IMR-90 (cell line): ENCODE results near the gene RIMBP2. TPM values are rescaled to one million over a fixed set of nuclear protein-coding genes. Genes with fewer than 3 reads are reported as not detected.

Experiments used
- ATAC-seq: fragments of 200-7000 bp; cut with Tn5 transposase; 2 replicates; pipeline ENCODE4 v1.9.1; 2020; ENCODE audit warnings: low read depth, mild to moderate bottlenecking, moderate library complexity
- BruUV-seq: library from RNA; stranded (reverse); fragments of 400-500 nt; replicated peaks from 2 replicates; lab custom pipeline; 2021; lab: Mats Ljungman, UMichigan
- CTCF ChIA-PET: fragments of 300-600 bp; formaldehyde crosslinking; extraction: SDS; loops from one replicate; lab custom pipeline; 2021; ENCODE audit warnings: antibody characterized with exemption; lab: Yijun Ruan, JAX
- POLR2A ChIA-PET: fragments of 300-600 bp; sonication (Branson Sonifier 250); formaldehyde crosslinking; loops from one replicate; lab custom pipeline; 2022; ENCODE audit warnings: antibody characterized with exemption; ENCODE audit not compliant: unreplicated experiment; lab: Charles Lee
- DNase-seq: peaks from one replicate; pipeline ENCODE4 v3.0.0; 2013
- H2AFZ ChIP-seq: replicated peaks from 2 replicates; pipeline ENCODE3; 2013; ENCODE audit warnings: low read length, mild to moderate bottlenecking; ENCODE audit not compliant: poor library complexity
- H2AK5ac ChIP-seq: 2 replicates; pipeline ENCODE4 v1.6.1; 2013; ENCODE audit warnings: low read depth, low read length, inconsistent platforms
- H2AK9ac ChIP-seq: replicated peaks from 2 replicates; pipeline ENCODE3; 2013; ENCODE audit warnings: mild to moderate bottlenecking, low read depth, low read length, moderate library complexity; ENCODE audit not compliant: poor library complexity
- H2BK120ac ChIP-seq: 2 replicates; pipeline ENCODE4 v1.6.1; 2013; ENCODE audit warnings: low read depth, low read length, inconsistent platforms
- H2BK15ac ChIP-seq: 3 replicates; pipeline ENCODE4 v1.6.1; 2013; ENCODE audit warnings: low read depth, low read length, inconsistent platforms
- H2BK20ac ChIP-seq: 2 replicates; pipeline ENCODE4 v1.6.1; 2013; ENCODE audit warnings: low read depth, mild to moderate bottlenecking, inconsistent platforms, low read length, moderate library complexity
- H2BK5ac ChIP-seq: 2 replicates; pipeline ENCODE4 v1.6.1; 2013; ENCODE audit warnings: mild to moderate bottlenecking, low read depth, low read length, inconsistent platforms; ENCODE audit not compliant: poor library complexity, severe bottlenecking
- H3K14ac ChIP-seq: replicated peaks from 2 replicates; pipeline ENCODE4 v1.6.1; 2013; ENCODE audit warnings: low read depth, low read length, inconsistent platforms
- H3K18ac ChIP-seq: 2 replicates; pipeline ENCODE4 v1.6.1; 2013; ENCODE audit warnings: low read depth, low read length, control low read depth
- H3K23ac ChIP-seq: 2 replicates; pipeline ENCODE4 v1.6.1; 2013; ENCODE audit warnings: low read depth, low read length, inconsistent platforms
- H3K27ac ChIP-seq: 2 replicates; pipeline ENCODE4 v1.5.1; 2013; ENCODE audit warnings: mild to moderate bottlenecking, control low read depth, low read length; ENCODE audit not compliant: insufficient read depth
- H3K27me3 ChIP-seq: 2 replicates; pipeline ENCODE4 v1.6.1; 2013; ENCODE audit warnings: low read length; ENCODE audit not compliant: control insufficient read depth, insufficient read depth
- H3K36me3 ChIP-seq: 2 replicates; pipeline ENCODE4 v1.6.1; 2013; ENCODE audit warnings: low read length, mixed read lengths; ENCODE audit not compliant: control insufficient read depth, insufficient read depth
- H3K4ac ChIP-seq: 2 replicates; pipeline ENCODE4 v1.6.1; 2013; ENCODE audit warnings: low read depth, low read length, inconsistent platforms
- H3K4me1 ChIP-seq: 2 replicates; pipeline ENCODE4 v1.6.1; 2013; ENCODE audit warnings: low read length, mixed read lengths; ENCODE audit not compliant: control insufficient read depth, insufficient read depth
- H3K4me2 ChIP-seq: 2 replicates; pipeline ENCODE4 v1.6.1; 2013; ENCODE audit warnings: low read depth, mild to moderate bottlenecking, control low read depth, low read length, moderate library complexity
- H3K4me3 ChIP-seq: 2 replicates; pipeline ENCODE4 v1.5.1; 2013; ENCODE audit warnings: low read depth, mild to moderate bottlenecking, control low read depth, low read length, moderate library complexity; ENCODE audit not compliant: insufficient read depth
- H3K56ac ChIP-seq: 2 replicates; pipeline ENCODE4 v1.6.1; 2013; ENCODE audit warnings: low read length, inconsistent platforms; ENCODE audit not compliant: insufficient read depth; ENCODE audit errors: extremely low read depth
- H3K79me1 ChIP-seq, 2 experiments: 2 replicates each; pipeline ENCODE4 v1.6.1; 2013; ENCODE audit warnings: low read length in 2 of 2, inconsistent platforms in 1 of 2, low read depth in 1 of 2
- H3K9ac ChIP-seq: 2 replicates; pipeline ENCODE4 v1.6.1; 2013; ENCODE audit warnings: low read depth, low read length, control low read depth
- H3K9me1 ChIP-seq: 2 replicates; pipeline ENCODE4 v1.6.1; 2013; ENCODE audit warnings: low read length, inconsistent platforms; ENCODE audit not compliant: insufficient read depth
- H3K9me3 ChIP-seq: 2 replicates; pipeline ENCODE4 v1.6.1; 2013; ENCODE audit warnings: low read length; ENCODE audit not compliant: control insufficient read depth, insufficient read depth
- H4K20me1 ChIP-seq: 2 replicates; pipeline ENCODE4 v1.6.1; 2013; ENCODE audit warnings: low read length, inconsistent platforms; ENCODE audit not compliant: insufficient read depth
- H4K5ac ChIP-seq: 2 replicates; pipeline ENCODE4 v1.6.1; 2013; ENCODE audit warnings: mild to moderate bottlenecking, low read depth, low read length, control low read depth
- H4K8ac ChIP-seq, 2 experiments: 2 replicates each; pipeline ENCODE4 v1.6.1; 2013; ENCODE audit warnings: low read depth in 2 of 2, low read length in 2 of 2, control low read depth in 1 of 2, inconsistent platforms in 1 of 2
- H4K91ac ChIP-seq: 2 replicates; pipeline ENCODE4 v1.6.1; 2013; ENCODE audit warnings: low read depth, low read length, inconsistent platforms; ENCODE audit not compliant: insufficient read depth
- ELK1 ChIP-seq: fragments of 150-350 bp; IDR thresholded peaks from 2 replicates; pipeline ENCODE4 v1.6.1; 2016; ENCODE audit warnings: low read depth, mild to moderate bottlenecking, low read length, moderate library complexity, borderline replicate concordance
- MAFK ChIP-seq: IDR thresholded peaks from 2 replicates; pipeline ENCODE4 v1.6.1; 2012; ENCODE audit warnings: low read depth, low read length, improper control_type of control experiment
- SMC3 ChIP-seq: fragments of 150-350 bp; IDR thresholded peaks from 2 replicates; pipeline ENCODE4 v1.6.1; 2016; ENCODE audit warnings: low read depth, mild to moderate bottlenecking, antibody characterized with exemption, low read length, moderate library complexity
- WGBS, 2 experiments: methylation state at CpG; one replicate each; pipeline versions ENCODE4 v1.1.5 to v1.1.7; 2013; ENCODE audit warnings: missing lambda C conversion rate in 2 of 2; ENCODE audit not compliant: insufficient read length in 1 of 2; ENCODE audit errors: extremely low coverage in 2 of 2; 5-methylcytosine and 5-hydroxymethylcytosine counted together
- dilution Hi-C: fragments of 300-500 bp; cut with HindIII; formaldehyde crosslinking; loops from one replicate; pipeline ENCODE4 v1.14.3; 2018; ENCODE audit warnings: low sequenced_read_pairs; ENCODE audit not compliant: unreplicated experiment
- in situ Hi-C: fragments of 300-500 bp; cut with MboI; formaldehyde crosslinking; loops from 3 replicates; pipeline ENCODE4 v1.14.3; 2019; ENCODE audit warnings: low sequenced_read_pairs, inconsistent platforms, mixed read lengths
- intact Hi-C: fragments of 100-400 bp; cut with micrococcal nuclease; formaldehyde crosslinking; loops from 2 replicates; pipeline ENCODE4 v1.10.0; 2022
- polyA plus RNA-seq, 3 experiments: library from polyadenylated mRNA; depleted of rRNA; stranded (reverse); fragments of >200 nt; gene quantifications; 2 replicates each; pipeline ENCODE4 v1.2.3, GENCODE V29; 2012; ENCODE audit warnings: low replicate concordance in 1 of 3
- total RNA-seq: library from RNA; depleted of rRNA; stranded (reverse); fragments of >200 nt; gene quantifications from 2 replicates; pipeline ENCODE4 v1.2.3, GENCODE V29; 2012

The RIMBP2 gene
- total and polyA plus RNA-seq, 2 of the 4 experiments (the other 2 are of a cell fraction), result not detected

GRCh38 chr12:130746546-130746945 lies 30.4 kb upstream of the RIMBP2 start:
- in situ Hi-C loops (loop anchor here (25.0 kb wide), 2 partner anchors 709 to 1959 kb away; no protein-coding TSS in a partner anchor), intact Hi-C loops (no loop called here)

More at GRCh38 chr12:130746546-130746945, 30.4 kb upstream of the RIMBP2 start:
- no peak overlapping the region for H4K8ac ChIP-seq
- H2AK9ac ChIP-seq, result no peak overlapping the region
- no peak for DNase-seq
- ChIA-PET POLR2A (no interaction called here), CTCF (no interaction called here)
- H2BK5ac ChIP-seq, result no peak overlapping the region
- H3K36me3 ChIP-seq, result no peaks in the 10 kb centered on the region
- no peaks in the 10 kb centered on the region for H4K20me1 ChIP-seq
- no peak overlapping the region for H2BK120ac ChIP-seq
- H3K23ac ChIP-seq, result no peak overlapping the region
- H3K56ac ChIP-seq, result no peak overlapping the region
- dilution Hi-C loops, result no loop called here
- no peak overlapping the region for H2AK5ac ChIP-seq
- no peak for TF ChIP-seq SMC3
- TF ChIP-seq ELK1, result no peak
- no peak for TF ChIP-seq MAFK
- no peak overlapping the region for H2AFZ ChIP-seq
- H3K27ac ChIP-seq, result no peak overlapping the region
- no peak overlapping the region for H2BK20ac ChIP-seq
- no peaks in the 10 kb centered on the region for H3K79me1 ChIP-seq
- no peak for ATAC-seq
- H3K4ac ChIP-seq, result no peak overlapping the region
- WGBS, 2 experiments, result no CpG with 5 or more reads among the region's 9 CpGs
- no peak overlapping the region for H3K9ac ChIP-seq
- H3K4me1 ChIP-seq, result no peaks in the 10 kb centered on the region
- H3K9me3 ChIP-seq, result peaks cover 3% of the 10 kb centered on the region; the same call in 1 of the 2 replicates
- no peak overlapping the region for H2BK15ac ChIP-seq
- H3K18ac ChIP-seq, result no peak overlapping the region
- no peaks in the 10 kb centered on the region for H3K27me3 ChIP-seq
- H3K4me2 ChIP-seq, result no peak overlapping the region
- no peak overlapping the region for H4K5ac ChIP-seq
- BruUV-seq, result no TSS peak
- no peak overlapping the region for H3K14ac ChIP-seq
- H4K91ac ChIP-seq, result no peak overlapping the region
- no peaks in the 10 kb centered on the region for H3K9me1 ChIP-seq
- no peak overlapping the region for H3K4me3 ChIP-seq
